Fibroblast of lung (primary cell): ENCODE measurements around the gene PPIAL4G.

Source experiments
- EZH2 ChIP-seq: IDR thresholded peaks from 2 replicates; pipeline ENCODE4 v1.5.1; 2012; ENCODE audit warnings: low read length, control low read depth, mild to moderate bottlenecking; ENCODE audit errors: missing control alignments
- TF ChIP-seq, protein P1 (sequence below), 2 donors: IDR thresholded peaks in 1 of 2; conservative IDR thresholded peaks in 1 of 2; 1 replicate in 1 of 2; 2 replicates in 1 of 2; pipeline ENCODE4 v1.5.1; 2011 to 2012; ENCODE audit warnings: low read length in 2 of 2, control low read depth in 1 of 2, inconsistent platforms in 1 of 2, low read depth in 1 of 2, mild to moderate bottlenecking in 1 of 2

DNA sequence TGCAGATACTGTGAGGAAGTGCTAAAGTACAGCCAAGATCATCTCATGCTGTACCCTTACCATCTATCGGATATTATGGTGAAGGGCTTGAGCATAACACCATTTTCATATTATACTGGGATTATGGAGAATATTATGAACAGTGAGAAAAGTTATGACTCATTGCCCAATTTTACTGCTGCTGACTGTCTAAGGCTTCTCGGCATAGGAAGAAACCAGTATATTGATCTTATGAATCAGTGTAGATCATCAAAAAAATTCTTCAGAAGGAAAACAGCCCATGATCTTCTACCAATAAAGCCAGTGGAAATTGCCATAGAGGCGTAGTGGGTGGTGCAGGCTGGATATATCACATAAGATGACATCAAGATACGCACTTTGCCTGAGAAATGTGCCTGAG lies 47.7 kb downstream of the PPIAL4G start:
- TF ChIP-seq, protein P1, sequence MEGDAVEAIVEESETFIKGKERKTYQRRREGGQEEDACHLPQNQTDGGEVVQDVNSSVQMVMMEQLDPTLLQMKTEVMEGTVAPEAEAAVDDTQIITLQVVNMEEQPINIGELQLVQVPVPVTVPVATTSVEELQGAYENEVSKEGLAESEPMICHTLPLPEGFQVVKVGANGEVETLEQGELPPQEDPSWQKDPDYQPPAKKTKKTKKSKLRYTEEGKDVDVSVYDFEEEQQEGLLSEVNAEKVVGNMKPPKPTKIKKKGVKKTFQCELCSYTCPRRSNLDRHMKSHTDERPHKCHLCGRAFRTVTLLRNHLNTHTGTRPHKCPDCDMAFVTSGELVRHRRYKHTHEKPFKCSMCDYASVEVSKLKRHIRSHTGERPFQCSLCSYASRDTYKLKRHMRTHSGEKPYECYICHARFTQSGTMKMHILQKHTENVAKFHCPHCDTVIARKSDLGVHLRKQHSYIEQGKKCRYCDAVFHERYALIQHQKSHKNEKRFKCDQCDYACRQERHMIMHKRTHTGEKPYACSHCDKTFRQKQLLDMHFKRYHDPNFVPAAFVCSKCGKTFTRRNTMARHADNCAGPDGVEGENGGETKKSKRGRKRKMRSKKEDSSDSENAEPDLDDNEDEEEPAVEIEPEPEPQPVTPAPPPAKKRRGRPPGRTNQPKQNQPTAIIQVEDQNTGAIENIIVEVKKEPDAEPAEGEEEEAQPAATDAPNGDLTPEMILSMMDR (conservative IDR thresholded peaks at IDR 0.05 in 1 of 2, IDR thresholded peaks at IDR 0.05 in 1 of 2; ENCODE audit: low read depth in 1 of 2, low read length in 2 of 2), result no peak
- no peak for TF ChIP-seq EZH2
